ENCODE data around the gene HBEGF. TPM values are rescaled to one million over a fixed set of nuclear protein-coding genes. Genes with fewer than 3 reads are reported as not detected.

The HBEGF gene
- total and polyA plus RNA-seq, 2 experiments from 2014 or later = 3.7 to 4.9 TPM

DNA sequence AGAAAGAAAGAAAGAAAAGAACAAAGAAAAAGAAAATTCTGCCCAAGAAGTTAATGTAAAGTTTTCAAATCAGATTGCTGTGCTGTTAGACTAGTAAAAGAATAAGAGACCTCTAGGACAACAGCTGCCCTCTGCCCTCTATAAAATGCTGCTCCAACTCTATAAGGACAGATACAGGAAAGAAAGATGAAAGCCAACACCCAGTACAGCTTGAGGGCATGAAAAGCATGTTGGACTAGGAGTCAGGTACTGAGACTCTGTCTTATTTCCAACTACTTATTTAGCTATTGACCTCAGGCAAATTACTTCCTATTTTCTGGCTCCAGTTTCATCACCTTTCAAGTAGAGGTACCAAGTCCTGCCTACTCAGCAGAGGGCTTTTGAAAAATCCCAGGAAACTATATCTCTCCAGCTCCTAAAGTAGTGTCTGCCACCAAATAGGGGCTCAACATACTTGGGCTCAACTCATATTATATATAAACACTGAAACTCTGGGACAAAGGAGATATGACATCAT lies 5.7 kb downstream of the HBEGF start:
- H3K4me3 ChIP-seq = no peak overlapping the region
- TF ChIP-seq, protein P1, sequence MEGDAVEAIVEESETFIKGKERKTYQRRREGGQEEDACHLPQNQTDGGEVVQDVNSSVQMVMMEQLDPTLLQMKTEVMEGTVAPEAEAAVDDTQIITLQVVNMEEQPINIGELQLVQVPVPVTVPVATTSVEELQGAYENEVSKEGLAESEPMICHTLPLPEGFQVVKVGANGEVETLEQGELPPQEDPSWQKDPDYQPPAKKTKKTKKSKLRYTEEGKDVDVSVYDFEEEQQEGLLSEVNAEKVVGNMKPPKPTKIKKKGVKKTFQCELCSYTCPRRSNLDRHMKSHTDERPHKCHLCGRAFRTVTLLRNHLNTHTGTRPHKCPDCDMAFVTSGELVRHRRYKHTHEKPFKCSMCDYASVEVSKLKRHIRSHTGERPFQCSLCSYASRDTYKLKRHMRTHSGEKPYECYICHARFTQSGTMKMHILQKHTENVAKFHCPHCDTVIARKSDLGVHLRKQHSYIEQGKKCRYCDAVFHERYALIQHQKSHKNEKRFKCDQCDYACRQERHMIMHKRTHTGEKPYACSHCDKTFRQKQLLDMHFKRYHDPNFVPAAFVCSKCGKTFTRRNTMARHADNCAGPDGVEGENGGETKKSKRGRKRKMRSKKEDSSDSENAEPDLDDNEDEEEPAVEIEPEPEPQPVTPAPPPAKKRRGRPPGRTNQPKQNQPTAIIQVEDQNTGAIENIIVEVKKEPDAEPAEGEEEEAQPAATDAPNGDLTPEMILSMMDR (IDR thresholded peaks at IDR 0.05; ENCODE audit: low read depth, low read length) = no peak
- no peak for DNase-seq (ENCODE audit: low read depth in 1 of 2, low spot score in 1 of 2)
- no peaks in the 10 kb centered on the region for H3K36me3 ChIP-seq
- H3K27ac ChIP-seq = no peak overlapping the region
- peaks cover 13% of the 10 kb centered on the region for H3K4me1 ChIP-seq (ENCODE audit: low read depth)
- no peaks in the 10 kb centered on the region for H3K9me3 ChIP-seq (ENCODE audit: low read depth)
- H3K27me3 ChIP-seq = peaks cover 10% of the 10 kb centered on the region

DNA sequence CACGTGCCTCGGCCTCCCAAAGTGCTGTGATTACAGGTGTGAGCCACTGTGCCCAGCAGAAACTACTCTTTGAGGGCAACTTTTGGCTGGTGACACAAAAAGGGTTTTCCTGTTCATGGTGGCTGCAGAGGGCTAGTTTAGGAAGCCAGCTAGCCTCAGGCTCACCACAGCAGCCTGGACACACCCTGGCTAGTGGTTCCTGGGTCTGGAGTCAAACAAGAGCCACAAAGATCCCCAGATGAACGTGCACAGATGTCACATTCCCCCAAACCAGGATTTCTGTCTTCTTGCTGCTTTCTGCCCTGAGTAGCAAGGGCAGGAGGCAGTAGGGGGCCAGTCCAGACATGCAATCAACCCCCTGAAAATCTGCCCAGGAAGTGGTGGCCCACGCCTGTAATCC lies 6.8 kb downstream of the HBEGF start:
- H3K27me3 ChIP-seq = peaks cover 1% of the 10 kb centered on the region
- DNase-seq (ENCODE audit: low read depth in 1 of 2, low spot score in 1 of 2) = no peak
- peaks cover 17% of the 10 kb centered on the region for H3K4me1 ChIP-seq (ENCODE audit: low read depth)
- no peak overlapping the region for H3K27ac ChIP-seq
- no peak overlapping the region for H3K4me3 ChIP-seq
- H3K36me3 ChIP-seq = no peaks in the 10 kb centered on the region
- TF ChIP-seq, protein P1 (IDR thresholded peaks at IDR 0.05; ENCODE audit: low read depth, low read length) = no peak
- H3K9me3 ChIP-seq (ENCODE audit: low read depth) = no peaks in the 10 kb centered on the region

DNA sequence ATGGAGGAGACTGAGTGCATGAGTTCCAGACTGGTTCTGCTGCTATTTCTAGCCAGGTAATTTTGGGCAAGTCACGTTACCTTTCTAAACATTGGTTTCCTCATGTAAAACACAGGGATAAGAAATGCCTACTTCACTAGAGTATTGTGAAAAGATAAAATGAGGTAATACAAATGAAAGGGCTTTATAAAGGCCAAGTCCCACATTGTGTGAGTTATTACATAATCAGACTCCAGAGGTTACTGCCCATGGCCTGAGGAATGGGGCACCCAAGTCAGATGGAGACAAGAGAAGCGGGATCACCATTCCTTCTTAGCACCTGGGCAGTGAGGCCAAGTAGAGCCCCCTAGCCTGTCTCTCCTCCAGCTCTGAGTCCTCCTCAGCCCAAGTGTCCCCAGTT lies 7.5 kb downstream of the HBEGF start:
- Histone ChIP-seq H3K9me3 (ENCODE audit: low read depth) (no peaks in the 10 kb centered on the region), H3K36me3 (no peaks in the 10 kb centered on the region), H3K27me3 (no peaks in the 10 kb centered on the region), H3K4me3 (no peak overlapping the region), H3K4me1 (ENCODE audit: low read depth) (peaks cover 17% of the 10 kb centered on the region), H3K27ac (no peak overlapping the region)
- TF ChIP-seq, protein P1 (IDR thresholded peaks at IDR 0.05; ENCODE audit: low read depth, low read length) = no peak
- no peak for DNase-seq (ENCODE audit: low read depth in 1 of 2, low spot score in 1 of 2)

DNA sequence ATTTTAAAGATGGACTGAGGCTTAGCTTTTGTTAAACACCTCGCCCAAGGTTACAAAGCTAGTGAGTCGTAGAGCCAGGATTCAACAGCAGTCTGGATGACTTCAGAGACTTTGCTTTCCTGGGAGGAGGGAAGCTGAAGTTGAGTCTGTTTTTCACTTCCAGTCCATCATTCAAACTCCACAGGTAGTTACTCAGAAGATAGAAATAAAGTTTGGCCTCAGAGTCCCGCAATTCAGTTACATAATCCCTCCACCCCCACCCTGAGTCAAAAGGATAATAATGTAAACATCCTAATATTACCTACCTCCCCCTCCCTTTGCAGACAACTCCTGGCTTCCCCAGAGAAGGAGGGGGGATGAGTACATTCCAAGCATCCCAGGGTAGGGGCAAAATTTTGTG lies 8.1 kb downstream of the HBEGF start:
- peaks cover 17% of the 10 kb centered on the region for H3K4me1 ChIP-seq (ENCODE audit: low read depth)
- H3K4me3 ChIP-seq = no peak overlapping the region
- no peak for DNase-seq (ENCODE audit: low read depth in 1 of 2, low spot score in 1 of 2)
- H3K27ac ChIP-seq = no peak overlapping the region
- no peaks in the 10 kb centered on the region for H3K36me3 ChIP-seq
- H3K27me3 ChIP-seq = no peaks in the 10 kb centered on the region
- TF ChIP-seq, protein P1 (IDR thresholded peaks at IDR 0.05; ENCODE audit: low read depth, low read length) = no peak
- no peaks in the 10 kb centered on the region for H3K9me3 ChIP-seq (ENCODE audit: low read depth)

DNA sequence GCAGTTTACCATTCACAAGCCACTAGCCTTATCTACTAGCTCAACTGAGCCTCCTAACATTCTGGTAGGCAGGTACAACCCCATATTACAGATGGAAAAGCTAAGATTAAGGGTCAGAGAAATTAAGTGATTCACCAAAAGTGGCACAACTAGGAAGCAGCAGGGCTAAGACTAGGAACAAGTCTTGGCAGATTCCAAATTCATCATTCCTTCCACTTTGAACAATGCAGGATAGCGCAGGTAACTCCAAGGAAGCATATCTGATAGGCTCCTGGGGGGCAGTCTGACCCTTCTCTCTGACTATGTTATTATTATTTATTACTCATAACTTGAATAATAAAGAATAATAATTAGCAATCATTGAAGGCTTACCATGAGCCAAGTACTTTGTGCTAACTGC lies 8.5 kb downstream of the HBEGF start:
- H3K36me3 ChIP-seq = no peaks in the 10 kb centered on the region
- TF ChIP-seq, protein P1 (IDR thresholded peaks at IDR 0.05; ENCODE audit: low read depth, low read length) = no peak
- H3K9me3 ChIP-seq (ENCODE audit: low read depth) = no peaks in the 10 kb centered on the region
- DNase-seq (ENCODE audit: low read depth in 1 of 2, low spot score in 1 of 2) = no peak
- peaks cover 17% of the 10 kb centered on the region for H3K4me1 ChIP-seq (ENCODE audit: low read depth)
- H3K27ac ChIP-seq = no peak overlapping the region
- H3K4me3 ChIP-seq = no peak overlapping the region
- no peaks in the 10 kb centered on the region for H3K27me3 ChIP-seq

DNA sequence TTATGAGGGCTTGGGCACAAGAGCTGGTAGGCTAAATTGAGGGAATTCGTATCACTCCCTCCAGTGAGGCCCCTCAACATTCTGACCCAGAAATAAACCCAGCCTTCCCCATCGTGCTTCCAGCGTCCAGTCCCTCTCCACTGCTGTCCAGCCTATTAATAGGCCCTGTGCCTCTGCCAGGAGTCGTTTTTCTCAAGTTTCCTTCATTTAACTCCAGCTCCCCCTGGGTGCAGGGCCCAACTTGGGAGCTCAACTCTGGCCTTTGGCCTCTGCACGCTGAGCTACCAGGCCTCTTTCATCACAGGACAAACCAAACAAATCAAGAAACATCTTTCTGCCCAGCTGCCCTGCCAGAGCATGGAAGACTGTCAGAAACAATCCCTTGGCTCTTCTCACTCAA lies 10.0 kb downstream of the HBEGF start:
- peak overlapping the region; percentile 82 for H3K27ac ChIP-seq
- peak in 1 of 2 donors; percentile 70 for DNase-seq (ENCODE audit: low read depth in 1 of 2, low spot score in 1 of 2)
- H3K4me1 ChIP-seq (ENCODE audit: low read depth) = peaks cover 17% of the 10 kb centered on the region
- TF ChIP-seq, protein P1 (IDR thresholded peaks at IDR 0.05; ENCODE audit: low read depth, low read length) = no peak
- no peaks in the 10 kb centered on the region for H3K27me3 ChIP-seq
- no peaks in the 10 kb centered on the region for H3K9me3 ChIP-seq (ENCODE audit: low read depth)
- no peaks in the 10 kb centered on the region for H3K36me3 ChIP-seq
- H3K4me3 ChIP-seq = no peak overlapping the region
